GM12864 (cell line): ENCODE measurements around the gene BAIAP2.
A peak's percentile ranks its signal among the peaks of the same experiment; 100 is the strongest.

Source experiments
- DNase-seq: peaks from one replicate; pipeline ENCODE4 v3.0.0-alpha.2; 2011; ENCODE audit warnings: low read depth
- H3K4me3 ChIP-seq: 2 replicates; pipeline ENCODE4 v1.5.1; 2011; ENCODE audit warnings: mild to moderate bottlenecking, low read depth, low read length, control low read depth
- CTCF ChIP-seq: IDR thresholded peaks from 2 replicates; pipeline ENCODE4 v1.5.1; 2011; ENCODE audit warnings: low read depth, mild to moderate bottlenecking, moderate library complexity, low read length, control low read depth, inconsistent platforms; ENCODE audit errors: missing control alignments

BAIAP2 gene

GRCh38 chr17:81039854-81040758 lies 5.2 kb downstream of the BAIAP2 start:
- TF ChIP-seq CTCF, result no peak
- no peak for DNase-seq
- H3K4me3 ChIP-seq, result no peak overlapping the region

GRCh38 chr17:81040791-81041337 lies 5.9 kb downstream of the BAIAP2 start:
- DNase-seq, result no peak
- TF ChIP-seq CTCF, result peak; percentile 59
- H3K4me3 ChIP-seq, result no peak overlapping the region

GRCh38 chr17:81042606-81043005 lies 7.7 kb downstream of the BAIAP2 start:
- TF ChIP-seq CTCF, result no peak
- H3K4me3 ChIP-seq, result no peak overlapping the region
- no peak for DNase-seq

GRCh38 chr17:81043319-81043724 lies 8.4 kb downstream of the BAIAP2 start:
- H3K4me3 ChIP-seq, result no peak overlapping the region

GRCh38 chr17:81043725-81044427 lies 8.9 kb downstream of the BAIAP2 start:
- TF ChIP-seq CTCF, result no peak
- H3K4me3 ChIP-seq, result no peak overlapping the region
- no peak for DNase-seq

More at GRCh38 chr17:81043319-81043724, 8.4 kb downstream of the BAIAP2 start:
- DNase-seq, result no peak
- no peak for TF ChIP-seq CTCF

GRCh38 chr17:81044428-81044763 lies 9.4 kb downstream of the BAIAP2 start:
- no peak overlapping the region for H3K4me3 ChIP-seq
- DNase-seq, result no peak
- no peak for TF ChIP-seq CTCF
